HEK293T (cell line): ENCODE measurements around the gene NAA20.

Experiments used
- ARNT ChIP-seq: fragments of 450-650 bp; IDR thresholded peaks from 2 replicates; pipeline ENCODE4 v1.6.1; 2017; ENCODE audit warnings: mild to moderate bottlenecking
- BHLHE40 ChIP-seq: fragments of 450-650 bp; IDR thresholded peaks from 2 replicates; pipeline ENCODE4 v1.6.1; 2016; ENCODE audit warnings: mild to moderate bottlenecking, moderate library complexity, borderline replicate concordance
- ELF4 ChIP-seq: fragments of 450-650 bp; IDR thresholded peaks from 2 replicates; pipeline ENCODE4 v1.6.1; 2017; ENCODE audit warnings: antibody characterized with exemption
- FOXA1 ChIP-seq: fragments of 450-650 bp; IDR thresholded peaks from 2 replicates; pipeline ENCODE4 v1.6.1; 2016; ENCODE audit warnings: mild to moderate bottlenecking
- FOXK2 ChIP-seq: fragments of 450-650 bp; IDR thresholded peaks from 2 replicates; pipeline ENCODE4 v1.6.1; 2016; ENCODE audit warnings: mild to moderate bottlenecking
- HDGF ChIP-seq: fragments of 450-650 bp; IDR thresholded peaks from 2 replicates; pipeline ENCODE4 v1.6.1; 2017; ENCODE audit warnings: antibody characterized with exemption, borderline replicate concordance
- L3MBTL2 ChIP-seq: fragments of 450-650 bp; conservative IDR thresholded peaks from 2 replicates; pipeline ENCODE4 v1.6.1; 2016; ENCODE audit warnings: mild to moderate bottlenecking
- LEF1 ChIP-seq: fragments of 450-650 bp; IDR thresholded peaks from 2 replicates; pipeline ENCODE4 v1.6.1; 2017; ENCODE audit warnings: mild to moderate bottlenecking, borderline replicate concordance
- NFRKB ChIP-seq: fragments of 450-650 bp; IDR thresholded peaks from 2 replicates; pipeline ENCODE4 v1.6.1; 2016; ENCODE audit warnings: mild to moderate bottlenecking, moderate library complexity
- PKNOX1 ChIP-seq: fragments of 450-650 bp; IDR thresholded peaks from 2 replicates; pipeline ENCODE4 v1.6.1; 2016
- SP1 ChIP-seq: fragments of 450-650 bp; IDR thresholded peaks from 2 replicates; pipeline ENCODE4 v1.6.1; 2017
- SUZ12 ChIP-seq: fragments of 450-650 bp; IDR thresholded peaks from 2 replicates; pipeline ENCODE4 v1.6.1; 2016; ENCODE audit warnings: mild to moderate bottlenecking
- TARDBP ChIP-seq: fragments of 450-650 bp; IDR thresholded peaks from 2 replicates; pipeline ENCODE4 v1.6.1; 2016
- ZNF384 ChIP-seq: fragments of 450-650 bp; IDR thresholded peaks from 2 replicates; pipeline ENCODE4 v1.6.1; 2016

- TF ChIP-seq FOXK2, result no peak
- TF ChIP-seq ZNF384, result no peak
- no peak for TF ChIP-seq SP1
- no peak for TF ChIP-seq NFRKB
- no peak for TF ChIP-seq ARNT
- TF ChIP-seq SUZ12, result no peak
- TF ChIP-seq ELF4, result no peak
- no peak for TF ChIP-seq L3MBTL2
- no peak for TF ChIP-seq BHLHE40
- TF ChIP-seq PKNOX1, result no peak
- no peak for TF ChIP-seq FOXA1
- TF ChIP-seq LEF1, result no peak
- no peak for TF ChIP-seq HDGF
- TF ChIP-seq TARDBP, result no peak
Measured at GRCh38 chr20:20037960-20038359, 20.8 kb downstream of the NAA20 start.
